ENCODE measurements around the gene WDR26.

GRCh38 chr1:224358237-224358636, 76.4 kb downstream of the WDR26 start:
- no peak for TF ChIP-seq EZH2 (IDR thresholded peaks at IDR 0.05; ENCODE audit: insufficient read depth, poor library complexity, severe bottlenecking)
- no peak for TF ChIP-seq EZH2phosphoT487 (IDR thresholded peaks at IDR 0.05; ENCODE audit: insufficient read depth, low read depth)
